ENCODE results near the gene SHISA6.
"Not testable (repeated sequence)": the region's sequence is repeated elsewhere in the genome, so short reads cannot be mapped to it uniquely, and the experiment has no call there.

Gene SHISA6

DNA sequence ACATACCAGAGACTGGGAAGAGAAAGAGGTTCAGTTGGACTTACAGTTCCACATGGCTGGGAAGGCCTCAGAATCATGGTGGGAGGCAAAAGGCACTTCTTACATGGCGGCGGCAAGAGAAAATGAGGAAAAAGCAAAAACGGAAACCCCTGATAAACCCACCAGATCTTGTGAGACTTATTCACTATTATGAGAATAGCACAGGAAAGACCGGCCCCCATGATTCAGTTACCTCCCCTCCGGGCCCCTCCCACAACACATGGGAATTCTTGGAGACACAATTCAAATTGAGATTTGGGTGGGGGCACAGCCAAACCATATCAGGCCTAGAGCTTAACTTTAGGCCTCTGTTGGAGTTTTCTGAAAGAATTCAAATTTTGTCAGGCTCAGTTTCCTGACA lies 60.9 kb downstream of the SHISA6 start:
- not testable (repeated sequence) for H3K4me1 ChIP-seq (ENCODE audit: control insufficient read depth, insufficient read depth, low read length); H3K9me3 ChIP-seq (ENCODE audit: control insufficient read depth, insufficient read depth, low read length); H3K36me3 ChIP-seq (ENCODE audit: control insufficient read depth, insufficient read depth, low read length); H3K4me3 ChIP-seq (ENCODE audit: low read depth, low read length); H3K27ac ChIP-seq (ENCODE audit: low read depth, low read length); H3K27me3 ChIP-seq (ENCODE audit: control insufficient read depth, insufficient read depth, low read length); H3K9ac ChIP-seq (ENCODE audit: low read depth, low read length)

DNA sequence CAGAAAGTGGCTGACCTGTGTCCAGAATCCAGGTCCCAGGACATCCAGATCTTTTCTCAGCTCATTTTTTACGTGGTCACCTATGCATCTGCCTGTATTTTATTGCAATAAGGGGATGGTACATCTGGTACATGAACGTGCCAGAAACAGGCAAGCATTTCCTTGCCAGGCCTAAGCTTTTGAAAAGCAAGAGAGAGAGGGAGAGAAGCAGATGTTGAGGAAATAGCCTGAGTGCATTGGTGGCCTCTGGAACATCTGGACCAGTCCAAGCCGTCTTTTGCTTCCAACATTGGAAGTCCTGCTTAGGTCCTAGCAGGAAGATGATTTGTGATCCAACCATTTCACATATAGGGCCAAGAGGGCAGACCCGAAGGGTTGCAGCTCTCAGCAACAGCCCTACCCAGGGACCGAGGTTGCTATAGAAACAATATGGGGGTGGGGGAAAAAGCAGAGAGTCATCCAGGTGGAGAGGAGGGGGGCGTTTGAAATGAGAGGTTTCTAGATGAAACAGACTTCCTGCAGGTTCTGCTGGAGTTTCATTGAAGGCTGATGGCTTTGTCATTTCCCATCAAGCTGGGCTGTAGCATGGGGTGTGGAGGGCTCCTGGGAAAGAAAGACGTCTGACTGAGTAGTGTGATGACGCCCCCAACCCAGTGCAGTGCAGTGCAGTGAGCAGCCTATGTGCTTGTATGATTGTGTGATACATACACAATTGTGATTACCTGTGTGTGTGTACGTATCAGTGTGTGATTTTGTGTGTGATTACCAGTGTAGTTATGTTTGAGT lies 61.6 kb downstream of the SHISA6 start:
- H3K36me3 ChIP-seq (ENCODE audit: control insufficient read depth, insufficient read depth, low read length), result no peaks in the 10 kb centered on the region
- H3K27me3 ChIP-seq (ENCODE audit: control insufficient read depth, insufficient read depth, low read length), result no peaks in the 10 kb centered on the region
- no peak overlapping the region for H3K4me3 ChIP-seq (ENCODE audit: low read depth, low read length)
- 0 out of 2 replicates have a peak, but pooled peaks cover 3% of the 10 kb centered on the region for H3K9me3 ChIP-seq (ENCODE audit: control insufficient read depth, insufficient read depth, low read length)
- H3K9ac ChIP-seq (ENCODE audit: low read depth, low read length), result no peak overlapping the region
- no peaks in the 10 kb centered on the region for H3K4me1 ChIP-seq (ENCODE audit: control insufficient read depth, insufficient read depth, low read length)
- no peak overlapping the region for H3K27ac ChIP-seq (ENCODE audit: low read depth, low read length)

DNA sequence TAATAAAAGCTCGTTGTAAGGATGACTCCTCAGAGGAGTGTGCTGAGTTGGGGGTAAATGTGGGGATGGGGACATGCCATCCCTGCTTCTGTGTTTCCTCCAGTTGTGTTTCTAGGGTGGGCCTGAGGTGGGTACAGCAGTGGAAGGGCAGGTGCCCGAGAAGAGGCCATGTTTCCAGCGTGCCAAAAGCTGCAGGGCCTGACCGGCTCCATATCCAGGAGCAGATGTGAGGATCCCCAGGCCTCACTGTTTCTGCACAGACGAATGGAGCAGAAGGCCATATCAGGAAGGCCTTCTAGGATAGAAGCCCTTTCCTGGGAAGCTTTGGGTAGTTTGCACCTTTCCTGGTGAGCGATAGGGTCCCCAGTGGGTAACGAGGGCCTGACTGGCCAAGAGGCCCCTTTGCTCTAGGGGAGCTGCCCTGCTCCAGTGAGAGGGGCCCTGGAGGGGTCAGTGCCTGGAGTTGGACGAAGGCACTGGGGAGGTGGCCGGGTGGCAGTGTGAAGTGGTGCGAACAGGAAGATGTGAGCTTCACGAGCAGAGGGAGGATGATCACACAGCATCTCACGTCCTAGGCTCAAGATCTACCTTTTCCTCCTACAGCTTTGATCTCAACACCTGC lies 62.9 kb downstream of the SHISA6 start:
- no peaks in the 10 kb centered on the region for H3K27me3 ChIP-seq (ENCODE audit: control insufficient read depth, insufficient read depth, low read length)
- no peak overlapping the region for H3K4me3 ChIP-seq (ENCODE audit: low read depth, low read length)
- no peak overlapping the region for H3K27ac ChIP-seq (ENCODE audit: low read depth, low read length)
- no peak overlapping the region for H3K9ac ChIP-seq (ENCODE audit: low read depth, low read length)
- H3K4me1 ChIP-seq (ENCODE audit: control insufficient read depth, insufficient read depth, low read length), result 0 out of 2 replicates have a peak, but pooled peaks cover 9% of the 10 kb centered on the region
- H3K36me3 ChIP-seq (ENCODE audit: control insufficient read depth, insufficient read depth, low read length), result no peaks in the 10 kb centered on the region
- 0 out of 2 replicates have a peak, but pooled peaks cover 3% of the 10 kb centered on the region for H3K9me3 ChIP-seq (ENCODE audit: control insufficient read depth, insufficient read depth, low read length)

DNA sequence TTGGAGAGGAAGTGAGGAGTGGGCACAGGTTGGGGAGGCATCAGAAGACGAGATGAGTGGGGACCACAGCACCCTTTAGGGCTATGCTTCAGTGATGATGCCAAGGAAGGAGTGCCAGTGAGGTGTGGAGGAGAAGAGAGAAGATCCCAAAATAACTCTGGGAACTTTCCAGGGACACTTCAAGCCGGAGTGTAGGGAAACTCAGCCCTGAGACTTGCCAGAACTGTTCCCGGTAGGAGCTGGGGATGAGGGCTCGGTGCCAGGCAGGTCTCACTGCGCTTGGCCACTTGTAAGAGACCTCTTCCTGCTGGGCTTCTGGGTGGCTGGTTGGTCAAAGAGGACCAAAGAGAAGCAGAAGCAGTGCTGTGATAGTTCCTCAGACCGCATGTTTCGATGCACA lies 63.6 kb downstream of the SHISA6 start:
- Histone ChIP-seq H3K36me3 (ENCODE audit: control insufficient read depth, insufficient read depth, low read length) (no peaks in the 10 kb centered on the region), H3K4me1 (ENCODE audit: control insufficient read depth, insufficient read depth, low read length) (0 out of 2 replicates have a peak, but pooled peaks cover 9% of the 10 kb centered on the region), H3K27me3 (ENCODE audit: control insufficient read depth, insufficient read depth, low read length) (no peaks in the 10 kb centered on the region), H3K9me3 (ENCODE audit: control insufficient read depth, insufficient read depth, low read length) (0 out of 2 replicates have a peak, but pooled peaks cover 3% of the 10 kb centered on the region), H3K27ac (ENCODE audit: low read depth, low read length) (no peak overlapping the region), H3K4me3 (ENCODE audit: low read depth, low read length) (no peak overlapping the region), H3K9ac (ENCODE audit: low read depth, low read length) (no peak overlapping the region)

DNA sequence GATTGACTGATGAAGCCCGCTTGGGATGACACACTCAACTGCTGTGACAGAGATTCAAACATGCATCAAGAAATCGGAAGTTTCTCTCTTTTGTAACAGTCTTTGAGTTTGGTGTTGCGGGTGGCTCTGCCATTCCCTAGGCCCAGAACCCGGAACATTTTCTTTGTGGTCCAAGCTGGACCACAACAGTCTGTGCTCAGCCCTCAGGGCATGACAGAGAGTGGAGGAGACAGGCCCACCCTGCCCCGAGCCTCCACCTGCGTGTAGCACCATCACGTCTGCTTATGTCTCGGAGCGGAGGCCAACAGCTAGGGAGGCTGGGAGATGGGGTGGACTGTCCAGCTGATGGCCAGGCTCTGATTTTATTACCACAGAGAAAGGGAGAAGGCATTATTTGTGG lies 64.5 kb downstream of the SHISA6 start:
- H3K27me3 ChIP-seq (ENCODE audit: control insufficient read depth, insufficient read depth, low read length), result no peaks in the 10 kb centered on the region
- H3K36me3 ChIP-seq (ENCODE audit: control insufficient read depth, insufficient read depth, low read length), result no peaks in the 10 kb centered on the region
- H3K9ac ChIP-seq (ENCODE audit: low read depth, low read length), result no peak overlapping the region
- H3K9me3 ChIP-seq (ENCODE audit: control insufficient read depth, insufficient read depth, low read length), result 0 out of 2 replicates have a peak, but pooled peaks cover 3% of the 10 kb centered on the region
- no peak overlapping the region for H3K27ac ChIP-seq (ENCODE audit: low read depth, low read length)
- 0 out of 2 replicates have a peak, but pooled peaks cover 9% of the 10 kb centered on the region for H3K4me1 ChIP-seq (ENCODE audit: control insufficient read depth, insufficient read depth, low read length)
- no peak overlapping the region for H3K4me3 ChIP-seq (ENCODE audit: low read depth, low read length)

DNA sequence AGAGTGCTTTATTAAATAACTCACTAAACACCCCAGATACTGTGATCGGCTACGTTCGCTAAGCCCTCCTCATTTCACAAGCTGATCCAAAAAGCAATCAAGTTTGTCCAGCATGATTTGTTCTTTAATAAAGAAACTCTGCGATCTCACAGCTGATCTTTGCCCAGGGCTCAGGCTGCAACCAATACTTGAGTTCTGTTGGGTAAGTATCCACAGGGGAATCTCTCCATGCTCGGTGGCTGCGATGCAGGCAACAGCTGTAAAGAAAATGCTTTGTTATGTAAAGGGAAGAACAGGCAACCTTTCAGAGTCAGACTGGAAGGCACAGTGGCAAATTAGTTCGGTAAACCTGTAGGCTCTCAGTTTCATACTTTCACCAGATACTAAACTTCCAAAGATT lies 67.5 kb downstream of the SHISA6 start:
- H3K4me3 ChIP-seq (ENCODE audit: low read depth, low read length), result no peak overlapping the region
- no peak overlapping the region for H3K27ac ChIP-seq (ENCODE audit: low read depth, low read length)
- H3K9me3 ChIP-seq (ENCODE audit: control insufficient read depth, insufficient read depth, low read length), result no peaks in the 10 kb centered on the region
- H3K27me3 ChIP-seq (ENCODE audit: control insufficient read depth, insufficient read depth, low read length), result no peaks in the 10 kb centered on the region
- H3K9ac ChIP-seq (ENCODE audit: low read depth, low read length), result no peak overlapping the region
- H3K36me3 ChIP-seq (ENCODE audit: control insufficient read depth, insufficient read depth, low read length), result no peaks in the 10 kb centered on the region
- H3K4me1 ChIP-seq (ENCODE audit: control insufficient read depth, insufficient read depth, low read length), result 0 out of 2 replicates have a peak, but pooled peaks cover 9% of the 10 kb centered on the region

DNA sequence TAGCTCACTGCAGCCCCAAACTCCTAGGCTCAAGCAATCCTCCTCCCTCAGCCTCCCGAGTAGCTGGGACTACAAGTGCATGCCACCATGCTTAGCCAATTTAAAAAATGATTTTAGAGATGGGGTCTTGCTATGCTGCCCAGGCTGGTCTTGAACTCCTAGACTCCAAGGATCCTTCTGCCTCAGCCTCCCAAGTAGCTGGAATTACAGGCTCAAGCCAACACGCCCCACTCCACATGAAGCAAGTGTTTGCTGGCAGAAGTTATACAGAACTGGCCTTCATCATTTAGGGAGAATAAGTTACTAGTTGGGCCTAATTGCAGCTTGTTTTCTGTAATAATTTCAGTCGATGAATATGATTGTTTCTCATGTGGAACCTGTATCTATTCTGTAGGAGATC lies 68.0 kb downstream of the SHISA6 start:
- H3K36me3 ChIP-seq (ENCODE audit: control insufficient read depth, insufficient read depth, low read length), result no peaks in the 10 kb centered on the region
- H3K4me1 ChIP-seq (ENCODE audit: control insufficient read depth, insufficient read depth, low read length), result 0 out of 2 replicates have a peak, but pooled peaks cover 9% of the 10 kb centered on the region
- no peak overlapping the region for H3K9ac ChIP-seq (ENCODE audit: low read depth, low read length)
- H3K27me3 ChIP-seq (ENCODE audit: control insufficient read depth, insufficient read depth, low read length), result no peaks in the 10 kb centered on the region
- no peak overlapping the region for H3K27ac ChIP-seq (ENCODE audit: low read depth, low read length)
- no peaks in the 10 kb centered on the region for H3K9me3 ChIP-seq (ENCODE audit: control insufficient read depth, insufficient read depth, low read length)
- no peak overlapping the region for H3K4me3 ChIP-seq (ENCODE audit: low read depth, low read length)

DNA sequence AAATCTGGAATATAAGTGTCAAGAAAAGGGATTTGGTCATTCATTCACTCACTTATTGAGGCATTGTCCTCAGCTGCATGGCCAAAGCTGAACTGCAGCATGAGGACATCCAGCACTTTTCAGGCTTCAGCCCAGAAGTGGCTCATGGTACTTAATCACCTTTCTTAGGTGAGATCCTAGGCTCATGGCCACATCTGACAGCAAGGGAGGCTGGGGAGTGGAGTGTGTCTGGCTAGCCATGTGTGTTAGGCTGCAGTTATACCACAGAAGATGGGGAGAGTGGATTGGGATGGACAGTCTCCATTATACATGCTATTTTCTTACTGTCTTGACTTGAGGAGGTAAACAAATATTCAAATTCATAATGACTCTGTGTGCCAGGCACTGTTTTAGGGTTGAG lies 68.8 kb downstream of the SHISA6 start:
- no peak overlapping the region for H3K4me3 ChIP-seq (ENCODE audit: low read depth, low read length)
- no peak overlapping the region for H3K27ac ChIP-seq (ENCODE audit: low read depth, low read length)
- 0 out of 2 replicates have a peak, but pooled peaks cover 9% of the 10 kb centered on the region for H3K4me1 ChIP-seq (ENCODE audit: control insufficient read depth, insufficient read depth, low read length)
- no peak overlapping the region for H3K9ac ChIP-seq (ENCODE audit: low read depth, low read length)
- H3K27me3 ChIP-seq (ENCODE audit: control insufficient read depth, insufficient read depth, low read length), result no peaks in the 10 kb centered on the region
- H3K36me3 ChIP-seq (ENCODE audit: control insufficient read depth, insufficient read depth, low read length), result no peaks in the 10 kb centered on the region
- no peaks in the 10 kb centered on the region for H3K9me3 ChIP-seq (ENCODE audit: control insufficient read depth, insufficient read depth, low read length)

DNA sequence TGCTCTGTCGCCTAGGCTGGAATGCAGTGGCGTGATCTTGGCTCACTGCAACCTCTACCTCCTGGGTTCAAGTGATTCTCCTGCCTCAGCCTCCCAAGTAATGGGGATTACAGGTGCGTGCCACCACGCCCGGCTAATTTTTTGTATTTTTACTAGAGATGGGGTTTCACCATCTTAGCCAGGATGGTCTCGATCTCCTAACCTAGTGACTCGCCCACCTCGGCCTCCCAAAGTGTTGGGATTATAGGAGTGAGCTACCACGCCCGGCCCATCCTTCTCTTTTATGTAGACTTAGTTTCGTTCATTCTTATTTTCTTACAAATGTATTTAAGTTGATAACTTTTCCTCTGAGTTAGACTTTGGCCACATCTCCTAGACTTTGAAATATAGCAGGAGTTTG lies 75.4 kb downstream of the SHISA6 start:
- not testable (repeated sequence) for H3K4me1 ChIP-seq (ENCODE audit: control insufficient read depth, insufficient read depth, low read length); H3K9me3 ChIP-seq (ENCODE audit: control insufficient read depth, insufficient read depth, low read length); H3K27ac ChIP-seq (ENCODE audit: low read depth, low read length); H3K36me3 ChIP-seq (ENCODE audit: control insufficient read depth, insufficient read depth, low read length); H3K4me3 ChIP-seq (ENCODE audit: low read depth, low read length); H3K27me3 ChIP-seq (ENCODE audit: control insufficient read depth, insufficient read depth, low read length); H3K9ac ChIP-seq (ENCODE audit: low read depth, low read length)

DNA sequence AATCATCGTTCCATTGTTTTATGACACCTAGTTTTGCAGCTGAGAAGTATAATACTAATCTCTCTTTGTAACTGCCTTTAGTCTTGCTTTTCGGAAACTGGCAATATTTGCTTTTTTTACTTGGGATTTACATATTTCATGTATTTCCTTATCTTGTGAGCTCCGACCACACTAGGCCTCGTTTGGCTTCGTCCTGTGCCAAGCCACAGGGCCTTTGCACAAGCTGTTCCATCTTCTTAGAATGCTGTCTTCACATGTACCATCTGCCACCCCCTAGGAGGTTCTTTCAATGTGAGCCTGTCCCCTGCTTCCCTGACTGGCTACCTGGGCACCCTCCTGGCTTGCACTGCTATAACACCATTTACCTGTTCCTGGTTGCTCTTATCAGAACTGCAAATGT lies 77.2 kb downstream of the SHISA6 start:
- H3K36me3 ChIP-seq (ENCODE audit: control insufficient read depth, insufficient read depth, low read length), result no peaks in the 10 kb centered on the region
- H3K4me1 ChIP-seq (ENCODE audit: control insufficient read depth, insufficient read depth, low read length), result no peaks in the 10 kb centered on the region
- no peaks in the 10 kb centered on the region for H3K27me3 ChIP-seq (ENCODE audit: control insufficient read depth, insufficient read depth, low read length)
- no peak overlapping the region for H3K27ac ChIP-seq (ENCODE audit: low read depth, low read length)
- H3K9ac ChIP-seq (ENCODE audit: low read depth, low read length), result no peak overlapping the region
- no peak overlapping the region for H3K4me3 ChIP-seq (ENCODE audit: low read depth, low read length)
- H3K9me3 ChIP-seq (ENCODE audit: control insufficient read depth, insufficient read depth, low read length), result no peaks in the 10 kb centered on the region

DNA sequence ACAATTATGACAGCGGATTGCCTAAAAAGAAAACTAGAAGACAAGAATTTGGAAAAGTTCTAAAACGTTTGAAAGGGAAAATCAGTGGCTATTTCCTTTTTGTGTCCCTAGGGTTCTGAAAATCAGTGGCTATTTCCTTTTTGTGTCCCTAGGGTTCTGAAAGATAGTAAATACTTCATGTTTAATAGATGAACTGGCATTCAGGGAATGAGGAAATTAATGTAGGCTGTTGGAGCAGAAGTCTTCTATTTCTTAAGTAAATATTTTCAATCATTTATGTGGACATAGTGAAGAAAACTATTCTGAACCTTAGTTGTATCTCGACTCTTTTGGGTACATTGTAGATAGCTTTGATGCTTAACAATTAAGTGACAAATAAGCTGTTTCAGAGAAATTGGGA lies 78.9 kb downstream of the SHISA6 start:
- H3K4me3 ChIP-seq (ENCODE audit: low read depth, low read length), result no peak overlapping the region
- no peaks in the 10 kb centered on the region for H3K27me3 ChIP-seq (ENCODE audit: control insufficient read depth, insufficient read depth, low read length)
- H3K36me3 ChIP-seq (ENCODE audit: control insufficient read depth, insufficient read depth, low read length), result no peaks in the 10 kb centered on the region
- H3K27ac ChIP-seq (ENCODE audit: low read depth, low read length), result no peak overlapping the region
- no peaks in the 10 kb centered on the region for H3K9me3 ChIP-seq (ENCODE audit: control insufficient read depth, insufficient read depth, low read length)
- no peaks in the 10 kb centered on the region for H3K4me1 ChIP-seq (ENCODE audit: control insufficient read depth, insufficient read depth, low read length)
- H3K9ac ChIP-seq (ENCODE audit: low read depth, low read length), result no peak overlapping the region

Measured in HUES48 (cell line).